HG02759 (cell line): ENCODE data around the gene RABL3.
A peak's percentile ranks its signal among the peaks of the same experiment; 100 is the strongest.
"Not testable (repeated sequence)": the region's sequence is repeated elsewhere in the genome, so short reads cannot be mapped to it uniquely, and the experiment has no call there.

Experiments used
- ATAC-seq: cut with Tn5 transposase; IDR thresholded peaks from one replicate; pipeline ENCODE4 v1.9.1; 2021; ENCODE audit warnings: mild to moderate bottlenecking, moderate library complexity; ENCODE audit not compliant: unreplicated experiment

Gene RABL3

GRCh38 chr3:120749843-120750242, 7.5 kb upstream of the RABL3 start:
- ATAC-seq, result peak; percentile 43

GRCh38 chr3:120745466-120745865, 3.1 kb upstream of the RABL3 start:
- ATAC-seq, result no peak

- no peak for ATAC-seq
Measured at GRCh38 chr3:120743556-120744195, 1.4 kb upstream of the RABL3 start.

GRCh38 chr3:120742849-120743365, 591 bp upstream of the RABL3 start:
- ATAC-seq, result peak; percentile 23

- ATAC-seq, result no peak
Measured at GRCh38 chr3:120741837-120742197, 499 bp downstream of the RABL3 start.

- no peak for ATAC-seq
Measured at GRCh38 chr3:120741320-120741719, 996 bp downstream of the RABL3 start.

- ATAC-seq, result not testable (repeated sequence)
Measured at GRCh38 chr3:120738006-120738405, 4.3 kb downstream of the RABL3 start.

GRCh38 chr3:120730576-120731542, 11.5 kb downstream of the RABL3 start:
- no peak for ATAC-seq

- ATAC-seq, result no peak
Measured at GRCh38 chr3:120726791-120727190, 15.5 kb downstream of the RABL3 start.

GRCh38 chr3:120719167-120719834, 23.0 kb downstream of the RABL3 start:
- not testable (repeated sequence) for ATAC-seq

GRCh38 chr3:120713262-120713661, 29.1 kb downstream of the RABL3 start:
- no peak for ATAC-seq

- ATAC-seq, result no peak
Measured at GRCh38 chr3:120710369-120710768, 31.9 kb downstream of the RABL3 start.

- ATAC-seq, result peak; percentile 69
Measured at GRCh38 chr3:120708408-120708807, 33.9 kb downstream of the RABL3 start.

- no peak for ATAC-seq
Measured at GRCh38 chr3:120706950-120707349, 35.4 kb downstream of the RABL3 start.

GRCh38 chr3:120705884-120706582, 36.3 kb downstream of the RABL3 start:
- ATAC-seq, result no peak

GRCh38 chr3:120699333-120699732, 43.0 kb downstream of the RABL3 start:
- ATAC-seq, result no peak

- no peak for ATAC-seq
Measured at GRCh38 chr3:120693439-120694171, 48.7 kb downstream of the RABL3 start.

GRCh38 chr3:120689395-120689794, 52.9 kb downstream of the RABL3 start:
- ATAC-seq, result no peak

GRCh38 chr3:120688121-120688520, 54.2 kb downstream of the RABL3 start:
- ATAC-seq, result peak; percentile 98

- no peak for ATAC-seq
Measured at GRCh38 chr3:120685411-120685810, 56.9 kb downstream of the RABL3 start.
